ENCODE data around the gene EIF2S1. TPM values are rescaled to one million over a fixed set of nuclear protein-coding genes. Genes with fewer than 3 reads are reported as not detected.

The EIF2S1 gene
- total RNA-seq, 1 experiment from 2014 or later = 165 TPM

- Histone ChIP-seq H3K9ac (ENCODE audit: extremely low read depth, insufficient read length, low read length) (no peak overlapping the region), H3K4me2 (ENCODE audit: insufficient read depth, insufficient read length, low read length) (no peak overlapping the region), H3K4ac (ENCODE audit: low read depth, low read length) (no peak overlapping the region), H2BK5ac (ENCODE audit: insufficient read length, low read length) (no peak overlapping the region), H3K79me2 (ENCODE audit: insufficient read depth, low read length) (no peaks in the 10 kb centered on the region), H3K14ac (ENCODE audit: insufficient read depth, low read length) (no peak overlapping the region), H3K27ac (ENCODE audit: insufficient read length, low read depth, low read length) (no peak overlapping the region), H3K23me2 (ENCODE audit: insufficient read length, low read depth, low read length, poor library complexity, severe bottlenecking) (no peaks in the 10 kb centered on the region), H3K9me3 (ENCODE audit: control insufficient read depth, low read depth, low read length) (no peaks in the 10 kb centered on the region), H4K5ac (ENCODE audit: insufficient read length, low read depth, low read length) (no peak overlapping the region), H4K91ac (ENCODE audit: insufficient read length, low read depth, low read length) (no peak overlapping the region), H2BK12ac (ENCODE audit: insufficient read length, low read depth, low read length) (no peak overlapping the region), H3K4me1 (ENCODE audit: insufficient read depth, low read length) (no peaks in the 10 kb centered on the region), H2AK5ac (ENCODE audit: insufficient read length, low read length) (no peak overlapping the region), H3K18ac (ENCODE audit: insufficient read length, low read depth, low read length) (no peak overlapping the region), H4K20me1 (ENCODE audit: control insufficient read depth, insufficient read depth, insufficient read length) (no peaks in the 10 kb centered on the region), H2AFZ (ENCODE audit: low read length) (no peak overlapping the region), H3K79me1 (ENCODE audit: insufficient read depth, low read depth, low read length, poor library complexity, severe bottlenecking) (no peaks in the 10 kb centered on the region), H2BK120ac (ENCODE audit: low read depth, low read length, poor library complexity, severe bottlenecking) (no peak overlapping the region), H3K56ac (ENCODE audit: insufficient read length, low read depth, low read length) (no peak overlapping the region), H3K27me3 (ENCODE audit: insufficient read depth, low read length) (no peaks in the 10 kb centered on the region), H3K23ac (ENCODE audit: insufficient read length, low read depth, low read length) (no peak overlapping the region), H2BK15ac (ENCODE audit: low read depth, low read length) (no peak overlapping the region), H3T11ph (ENCODE audit: low read length) (no peak overlapping the region), H2BK20ac (ENCODE audit: low read depth, low read length, poor library complexity, severe bottlenecking) (no peak overlapping the region), H4K8ac (replicated peaks; ENCODE audit: insufficient read length, low read depth, low read length) (no peak overlapping the region)
- H3K27me3 Mint-ChIP-seq (ENCODE audit: low read depth) = no peaks in the 10 kb centered on the region; the same call in 1 of the 2 replicates
- no peak for TF ChIP-seq CTCF (conservative IDR thresholded peaks at IDR 0.05)
- no peak for DNase-seq
- H3K4me3 Mint-ChIP-seq = no peak overlapping the region
- peaks cover 0 to 2% of the 10 kb centered on the region in 2 experiments; a peak in 3 of 4 replicates for H3K4me1 Mint-ChIP-seq
- WGBS (ENCODE audit: extremely low coverage, insufficient read length, low lambda C conversion rate) = no CpG with 5 or more reads among the region's 5 CpGs
- peak overlapping the region in 1 of 3 experiments; percentile 16; a peak in 1 of 7 replicates for H3K27ac Mint-ChIP-seq
- no peaks in the 10 kb centered on the region for H3K36me3 Mint-ChIP-seq (ENCODE audit: insufficient read depth in 1 of 3, low read depth in 3 of 3)
- H3K9me3 Mint-ChIP-seq = no peaks in the 10 kb centered on the region
Measured at GRCh38 chr14:67435603-67436002, 75.5 kb downstream of the EIF2S1 start.

Other genes with a start within 250 kb of the EIF2S1 start
- not detected in 2 replicates for gene GARIN2, start 170.9 kb upstream of the EIF2S1 start, total RNA-seq (2021)
- 17.3 and 18.0 TPM in 2 replicates for gene PALS1, start 118.9 kb upstream of the EIF2S1 start, total RNA-seq (2021)
- gene ATP6V1D, start 524 bp upstream of the EIF2S1 start, total RNA-seq (2021) = 85.7 and 86.3 TPM in 2 replicates
- gene PLEK2, start 51.8 kb downstream of the EIF2S1 start, total RNA-seq (2021) = not detected in 2 replicates
- gene TMEM229B, start 128.4 kb downstream of the EIF2S1 start, total RNA-seq (2021) = 0.22 and 0.24 TPM in 2 replicates
- 26.9 and 35.3 TPM in 2 replicates for gene PLEKHH1, start 173.0 kb downstream of the EIF2S1 start, total RNA-seq (2021)
- 9.3 and 9.4 TPM in 2 replicates for gene PIGH, start 239.9 kb downstream of the EIF2S1 start, total RNA-seq (2021)